Upper lobe of left lung (tissue), 4 donors: ENCODE measurements around the gene GFOD1.

ENCODE experiments used
- CTCF ChIP-seq, 6 experiments: fragments of 450-650 bp in 4 of 6; fragments of 200-600 bp in 2 of 6; sonication (generic) in 2 of 6; IDR thresholded peaks; one replicate each; pipeline ENCODE4 v1.5.1; 2016 to 2019; ENCODE audit warnings: antibody characterized with exemption in 6 of 6
- EP300 ChIP-seq, 4 donors: sonication (generic); formaldehyde crosslinking; IDR thresholded peaks; one replicate each; pipeline ENCODE4 v1.5.1; 2017; ENCODE audit warnings: antibody characterized with exemption in 4 of 4, control low read depth in 2 of 4
- POLR2A ChIP-seq, 4 donors: fragments of 450-650 bp; IDR thresholded peaks; one replicate each; pipeline ENCODE4 v1.5.1; 2016 to 2017; ENCODE audit warnings: antibody characterized with exemption in 4 of 4, mild to moderate bottlenecking in 2 of 4

- TF ChIP-seq EP300 (IDR thresholded peaks at IDR 0.05) (no peak), POLR2A (IDR thresholded peaks at IDR 0.05) (no peak), CTCF (IDR thresholded peaks at IDR 0.05) (no peak)
These were observed 61.2 kb downstream of the GFOD1 start for GRCh38 chr6:13425943-13426931.
